Sigmoid colon (tissue), 4 donors: ENCODE measurements around the gene PEX5L.

ENCODE experiments used
- CTCF ChIP-seq, 4 experiments: fragments of 450-650 bp in 3 of 4; fragments of 200-600 bp in 1 of 4; IDR thresholded peaks; one replicate each; pipeline ENCODE4 v1.5.1; 2016 to 2019; ENCODE audit warnings: antibody characterized with exemption in 4 of 4, mild to moderate bottlenecking in 3 of 4, moderate library complexity in 2 of 4
- POLR2A ChIP-seq, 2 donors: fragments of 450-650 bp; IDR thresholded peaks; one replicate each; pipeline ENCODE4 v1.6.1; 2016; ENCODE audit warnings: antibody characterized with exemption in 2 of 2, mild to moderate bottlenecking in 2 of 2, moderate library complexity in 2 of 2
- POLR2AphosphoS5 ChIP-seq, 4 donors: sonication (generic); formaldehyde crosslinking; IDR thresholded peaks; one replicate each; pipeline ENCODE4 v1.6.1; 2017; ENCODE audit warnings: antibody characterized with exemption in 4 of 4

GRCh38 chr3:179745079-179745478, 291.7 kb downstream of the PEX5L start:
- no peak for TF ChIP-seq POLR2AphosphoS5 (IDR thresholded peaks at IDR 0.05)
- no peak for TF ChIP-seq POLR2A (IDR thresholded peaks at IDR 0.05)
- no peak for TF ChIP-seq CTCF (IDR thresholded peaks at IDR 0.05)
